SU-DHL-6 (cell line): ENCODE data around the gene AFAP1.

Experiments used
- CTCF ChIP-seq: fragments of 200-600 bp; sonication (generic); IDR thresholded peaks from one replicate; pipeline ENCODE4 v1.5.1; 2017; ENCODE audit warnings: antibody characterized with exemption, mild to moderate bottlenecking, low read length, moderate library complexity; ENCODE audit not compliant: insufficient read depth, poor library complexity, severe bottlenecking
- EZH2phosphoT487 ChIP-seq: fragments of 200-600 bp; sonication (generic), shearing (Covaris generic); conservative IDR thresholded peaks from 2 replicates; pipeline ENCODE4 v1.6.1; 2018; ENCODE audit warnings: mild to moderate bottlenecking, antibody characterized with exemption, low read length, moderate library complexity, mixed read lengths

GRCh38 chr4:7784131-7784870, 155.4 kb downstream of the AFAP1 start:
- TF ChIP-seq CTCF (no peak), EZH2phosphoT487 (no peak)
